M059J (cell line): ENCODE measurements around the gene KRTAP6-2. TPM values are rescaled to one million over a fixed set of nuclear protein-coding genes. Genes with fewer than 3 reads are reported as not detected.

Source experiments
- DNase-seq: peaks from one replicate; pipeline ENCODE4 v3.0.0-alpha.2; 2012; ENCODE audit warnings: low read depth
- total RNA-seq: library from RNA; depleted of rRNA; stranded (reverse); fragments of >200 nt; shearing (Covaris generic); gene quantifications from 2 replicates; pipeline ENCODE4 v1.2.3, GENCODE V29; 2014; rRNA removed

The KRTAP6-2 gene
- total RNA-seq, 1 experiment from 2014 or later = not detected

DNA sequence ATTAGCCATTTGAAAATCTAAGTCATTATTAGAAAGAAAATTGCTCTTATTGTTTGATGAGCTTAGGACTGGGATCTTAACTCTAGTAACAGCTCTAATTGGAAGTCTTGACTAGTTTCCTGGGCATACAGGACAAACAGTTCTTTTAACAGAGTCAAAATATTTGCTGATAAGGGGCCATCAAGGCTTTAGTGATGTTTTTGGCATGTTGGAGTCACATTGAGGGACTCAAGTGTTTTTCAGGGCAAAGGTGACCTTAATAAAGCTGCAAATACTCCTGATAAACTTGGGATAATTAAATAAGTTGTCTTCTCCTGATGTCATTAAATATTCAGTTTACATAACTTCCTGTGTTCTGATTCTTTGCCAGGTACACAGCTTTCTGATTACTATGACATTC, 31.1 kb downstream of the KRTAP6-2 start:
- DNase-seq = no peak

DNA sequence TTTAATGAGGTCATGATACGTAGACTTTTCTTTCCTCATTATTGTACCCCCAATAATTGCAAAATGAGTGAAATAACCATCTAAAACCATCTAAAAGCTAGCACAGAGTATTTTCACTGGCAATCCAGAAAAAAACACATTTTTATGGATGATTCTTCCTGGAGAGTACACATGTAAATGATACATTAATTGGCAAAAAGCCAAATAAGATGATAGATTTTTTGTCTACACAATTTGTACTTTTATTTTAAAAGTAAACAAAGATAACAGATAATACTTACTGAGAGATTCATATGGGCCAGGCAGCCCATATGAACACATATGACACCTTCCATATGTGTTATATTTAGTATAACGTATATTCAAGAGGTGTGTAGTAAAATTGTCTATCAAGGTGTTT, 35.1 kb downstream of the KRTAP6-2 start:
- no peak for DNase-seq

DNA sequence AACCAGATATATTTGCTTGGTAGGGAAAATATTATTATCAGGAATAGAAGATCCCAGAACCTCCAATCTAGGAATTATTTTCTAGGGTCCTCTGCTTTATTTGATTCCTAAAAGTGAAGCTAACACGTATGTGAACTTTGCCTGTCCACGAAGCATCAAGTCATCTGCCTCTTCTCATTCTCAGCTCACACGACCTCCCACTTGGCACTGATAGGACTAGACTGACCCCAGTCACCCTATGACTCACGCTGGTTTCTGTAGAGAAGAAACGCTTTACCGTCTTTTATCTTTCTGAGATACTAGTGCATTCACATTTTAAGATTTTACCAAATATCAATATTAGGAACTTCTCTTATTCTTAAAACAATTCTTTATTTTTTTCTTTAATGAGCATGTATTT, 35.6 kb downstream of the KRTAP6-2 start:
- no peak for DNase-seq

DNA sequence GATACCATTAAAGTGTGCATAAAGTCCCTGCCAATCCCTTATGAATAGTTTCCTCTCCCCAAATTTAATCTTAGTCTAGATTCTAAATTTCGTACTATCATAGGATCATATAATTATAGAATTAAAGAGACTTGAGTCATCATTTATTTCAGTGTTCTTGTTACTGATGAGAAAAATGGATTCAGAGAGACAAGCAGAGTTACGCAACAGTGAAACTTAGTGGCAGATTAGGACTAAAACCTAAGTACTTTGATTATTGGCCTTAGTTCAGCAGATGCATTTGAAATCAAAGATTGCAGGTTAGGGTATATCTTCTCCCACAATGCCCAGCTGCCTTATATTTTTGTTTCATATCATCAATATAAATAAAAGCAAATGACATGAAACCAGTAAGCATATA, 36.7 kb downstream of the KRTAP6-2 start:
- DNase-seq = no peak

DNA sequence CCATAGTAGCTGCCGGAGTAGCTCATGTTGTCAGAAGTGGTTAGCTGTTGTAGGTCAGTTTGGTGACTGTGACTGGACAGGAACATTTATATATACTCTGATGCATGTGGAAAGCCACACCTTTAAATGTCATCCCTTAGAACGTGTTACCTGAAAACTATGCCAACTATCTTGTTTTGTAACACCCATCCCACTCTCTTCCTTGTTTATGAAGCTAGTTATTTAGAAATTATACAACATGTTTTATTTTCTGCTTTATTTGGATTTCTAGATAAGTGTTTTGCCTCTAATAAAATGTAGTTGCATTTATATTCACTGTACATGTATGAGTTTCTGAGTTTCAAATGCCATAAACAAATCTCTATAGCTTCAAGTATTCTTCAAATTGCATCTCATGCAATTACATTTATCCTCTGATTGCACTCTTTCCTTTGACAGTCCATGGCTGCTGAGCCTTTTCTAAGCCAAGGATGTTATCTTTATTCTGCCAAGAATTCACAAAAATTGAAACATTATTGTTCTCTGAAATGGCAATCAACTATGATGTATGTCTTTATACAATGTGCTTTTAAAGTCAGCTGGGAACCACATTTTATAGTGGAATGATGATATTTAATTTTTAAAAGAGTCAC, 37.3 kb downstream of the KRTAP6-2 start, which contains the start of gene KRTAP19-7:
Gene KRTAP19-7, minus strand, starts transcription at position 51 of the 632 bp plus-strand sequence. Its CDS starts 25 bp downstream, at position 26.
- no peak for DNase-seq

DNA sequence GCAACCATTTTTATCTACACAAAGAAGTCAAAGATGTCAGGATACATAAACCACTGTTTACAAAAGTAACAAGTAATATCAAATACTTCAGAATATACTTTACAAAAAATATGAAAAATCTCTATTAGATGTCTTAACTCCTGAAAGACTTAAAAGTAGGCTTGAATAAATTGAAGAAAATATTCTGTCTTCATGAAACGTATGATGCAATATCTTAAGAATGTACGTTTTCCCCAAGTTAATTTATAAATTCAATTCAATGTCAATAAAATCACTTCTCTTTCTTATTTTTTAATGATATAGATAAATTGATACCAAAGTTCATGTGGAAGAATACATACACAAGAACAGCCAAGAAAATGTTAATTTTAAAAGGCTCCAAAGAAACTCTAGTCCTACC, 43.6 kb downstream of the KRTAP6-2 start:
- no peak for DNase-seq

DNA sequence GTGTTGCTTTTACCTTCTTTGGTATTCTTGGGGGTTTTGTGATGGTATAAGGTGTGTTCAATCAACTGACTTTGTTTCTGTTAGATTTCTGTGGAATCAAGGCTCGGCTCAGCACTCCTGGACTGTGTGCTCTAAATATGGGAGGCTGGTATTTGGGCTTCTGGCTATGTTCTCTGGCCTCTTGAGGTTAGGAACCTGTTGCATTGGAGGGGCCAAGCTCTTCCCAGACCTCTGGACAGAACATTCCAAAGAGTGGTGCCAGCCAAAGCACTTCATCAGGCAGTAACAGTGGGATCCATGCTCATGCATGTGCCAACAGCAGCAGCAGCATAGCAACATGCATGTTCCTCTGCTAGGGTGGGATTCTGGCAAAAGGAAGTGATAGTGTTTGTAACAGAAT, 45.9 kb downstream of the KRTAP6-2 start:
- no peak for DNase-seq

Other genes with a start within 250 kb of the KRTAP6-2 start
- not detected in 2 replicates for gene KRTAP13-2, start 226.6 kb downstream of the KRTAP6-2 start, total RNA-seq
- not detected in 2 replicates for gene KRTAP13-1, start 202.9 kb downstream of the KRTAP6-2 start, total RNA-seq
- not detected in 2 replicates for gene KRTAP13-3, start 173.0 kb downstream of the KRTAP6-2 start, total RNA-seq
- not detected in 2 replicates for gene KRTAP13-4, start 168.7 kb downstream of the KRTAP6-2 start, total RNA-seq
- gene KRTAP15-1, start 158.6 kb downstream of the KRTAP6-2 start, total RNA-seq = not detected in 2 replicates
- not detected in 2 replicates for gene KRTAP19-1, start 118.5 kb downstream of the KRTAP6-2 start, total RNA-seq
- not detected in 2 replicates for gene KRTAP19-2, start 111.5 kb downstream of the KRTAP6-2 start, total RNA-seq
- not detected in 2 replicates for gene KRTAP19-3, start 106.9 kb downstream of the KRTAP6-2 start, total RNA-seq
- gene KRTAP19-4, start 101.7 kb downstream of the KRTAP6-2 start, total RNA-seq = not detected in 2 replicates
- gene KRTAP19-5, start 96.8 kb downstream of the KRTAP6-2 start, total RNA-seq = not detected in 2 replicates
- gene KRTAP19-6, start 57.0 kb downstream of the KRTAP6-2 start, total RNA-seq = not detected in 2 replicates
- gene KRTAP19-7, start 37.6 kb downstream of the KRTAP6-2 start, total RNA-seq = not detected in 2 replicates
- not detected in 2 replicates for gene KRTAP22-2, start 8.5 kb downstream of the KRTAP6-2 start, total RNA-seq
- not detected in 2 replicates for gene KRTAP6-3, start 6.5 kb downstream of the KRTAP6-2 start, total RNA-seq
- not detected in 2 replicates for gene KRTAP22-1, start 2.2 kb upstream of the KRTAP6-2 start, total RNA-seq
- gene KRTAP6-1, start 15.0 kb upstream of the KRTAP6-2 start, total RNA-seq = not detected in 2 replicates
- gene KRTAP20-1, start 17.5 kb upstream of the KRTAP6-2 start, total RNA-seq = not detected in 2 replicates
- not detected in 2 replicates for gene KRTAP20-4, start 21.7 kb upstream of the KRTAP6-2 start, total RNA-seq
- not detected in 2 replicates for gene KRTAP20-2, start 36.3 kb upstream of the KRTAP6-2 start, total RNA-seq
- gene KRTAP20-3, start 44.0 kb upstream of the KRTAP6-2 start, total RNA-seq = not detected in 2 replicates
- not detected in 2 replicates for gene KRTAP21-3, start 119.9 kb upstream of the KRTAP6-2 start, total RNA-seq
- gene KRTAP21-2, start 148.4 kb upstream of the KRTAP6-2 start, total RNA-seq = not detected in 2 replicates
- not detected in 2 replicates for gene KRTAP21-1, start 156.5 kb upstream of the KRTAP6-2 start, total RNA-seq
- not detected in 2 replicates for gene KRTAP8-1, start 214.4 kb upstream of the KRTAP6-2 start, total RNA-seq
- gene KRTAP7-1, start 230.9 kb upstream of the KRTAP6-2 start, total RNA-seq = not detected in 2 replicates